Measurements from ENCODE around the gene EIF4G3.
"Not testable (repeated sequence)": the region's sequence is repeated elsewhere in the genome, so short reads cannot be mapped to it uniquely, and the experiment has no call there.

Gene EIF4G3

DNA sequence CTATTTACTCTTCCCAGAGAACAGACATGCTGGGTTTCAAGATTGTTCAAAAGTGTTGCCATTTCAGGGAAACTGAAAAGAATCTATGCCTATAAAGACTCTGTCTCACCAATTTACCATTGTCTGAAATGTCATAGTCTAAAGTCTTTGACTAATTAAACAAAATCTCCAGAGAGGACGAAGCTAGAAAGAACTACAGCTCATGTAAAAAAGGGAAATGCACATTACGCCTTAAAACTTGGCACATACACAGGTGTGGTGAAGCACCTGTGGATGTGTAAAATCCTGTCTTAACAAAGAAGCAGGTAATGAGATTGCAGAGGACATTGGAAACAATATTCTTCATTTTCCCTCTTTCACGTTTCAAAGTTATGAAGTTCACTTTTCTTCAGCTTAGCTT is 130.6 kb downstream of the EIF4G3 start:
- intact Hi-C loops (cut with DNase I): no loop called here
- DNase-seq: no peak

DNA sequence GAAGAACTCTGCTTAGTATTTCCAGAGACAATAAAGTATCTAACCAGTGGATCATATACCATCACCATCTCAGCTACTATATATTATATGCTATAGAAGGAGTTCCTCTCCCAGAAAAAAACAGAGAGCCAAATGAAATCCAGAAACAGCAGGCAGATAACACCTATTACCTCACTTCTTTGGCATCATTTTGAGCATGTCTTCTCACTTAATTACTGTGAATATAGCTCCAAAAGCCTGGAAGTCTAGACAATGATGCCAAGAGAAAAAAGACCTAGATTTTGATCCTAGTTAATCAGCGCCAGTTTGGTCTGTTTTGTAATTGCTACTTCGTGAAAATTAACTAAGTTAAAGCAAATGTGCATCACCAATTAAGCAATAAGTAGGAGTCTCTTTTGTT is 131.3 kb downstream of the EIF4G3 start:
- intact Hi-C loops (cut with DNase I): no loop called here
- no peak for DNase-seq

DNA sequence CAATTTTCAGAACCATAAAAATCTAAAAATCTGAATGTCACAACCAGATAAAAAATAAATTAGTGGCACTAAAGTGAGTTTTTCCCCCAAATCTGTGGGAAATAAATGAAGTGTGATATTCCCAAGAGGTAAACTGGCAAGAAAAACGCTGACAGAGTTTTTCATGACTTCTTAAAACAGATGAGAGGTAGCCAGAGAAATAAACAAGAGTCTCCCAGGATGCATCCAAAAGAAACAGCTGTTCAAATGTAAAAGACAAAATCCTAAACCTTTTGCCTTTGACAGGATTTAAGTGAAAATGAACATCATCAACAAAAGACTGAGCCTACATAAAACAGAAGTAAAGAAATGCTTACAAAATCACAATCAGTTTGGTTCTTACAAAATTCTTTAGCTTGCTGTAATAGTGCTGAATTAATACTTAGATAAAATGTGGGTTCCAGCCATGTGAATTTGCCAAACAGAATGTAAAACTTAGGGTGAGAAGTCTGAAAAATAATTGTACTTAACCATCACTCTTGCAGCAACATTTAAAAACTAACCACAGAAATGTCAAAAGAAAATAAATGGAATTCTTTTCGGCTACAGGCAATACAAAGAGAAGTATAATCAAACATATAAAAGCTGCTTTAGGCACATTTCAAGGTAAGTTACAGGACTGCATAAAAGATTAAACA is 133.6 kb downstream of the EIF4G3 start:
- intact Hi-C loops (cut with DNase I): no loop called here
- no peak for DNase-seq

DNA sequence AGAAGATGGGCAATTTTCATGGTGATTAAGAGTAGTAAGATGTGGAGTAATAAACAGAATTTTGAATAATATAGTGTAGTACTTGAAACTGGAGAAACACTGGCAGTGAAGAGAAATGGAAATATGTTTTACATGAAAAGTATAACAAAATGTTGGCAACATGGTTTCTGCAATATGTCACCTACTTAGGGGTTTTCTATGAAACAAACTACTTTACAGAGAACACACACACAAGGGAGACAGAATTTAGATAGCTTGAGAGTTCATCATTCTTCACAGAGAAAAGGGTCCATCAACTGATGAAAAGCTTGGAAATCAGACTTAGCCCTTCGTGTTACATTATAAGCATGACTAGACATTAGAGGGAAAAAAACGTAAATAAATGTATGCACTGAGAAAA is 135.2 kb downstream of the EIF4G3 start:
- intact Hi-C loops (cut with DNase I): no loop called here
- DNase-seq: no peak

DNA sequence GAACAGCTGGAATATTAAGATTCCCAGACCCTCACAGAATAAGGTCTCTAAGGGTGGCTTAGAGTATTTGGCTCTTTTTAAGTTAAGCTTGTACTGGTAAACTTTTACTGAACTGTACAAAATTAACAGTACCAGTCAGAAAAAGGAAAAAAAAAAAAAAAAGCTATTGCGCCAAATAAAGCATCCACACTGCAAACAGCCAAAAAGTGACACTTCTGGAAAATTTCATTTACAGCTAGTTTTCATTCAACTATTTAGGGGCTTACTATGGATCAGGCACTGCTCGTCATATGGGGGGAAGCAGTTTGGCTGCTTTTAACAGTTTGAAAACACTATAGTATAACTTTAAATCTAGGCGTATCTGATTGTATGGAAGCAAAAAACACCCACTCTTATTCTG is 139.6 kb downstream of the EIF4G3 start:
- DNase-seq: no peak
- intact Hi-C loops (cut with DNase I): no loop called here

DNA sequence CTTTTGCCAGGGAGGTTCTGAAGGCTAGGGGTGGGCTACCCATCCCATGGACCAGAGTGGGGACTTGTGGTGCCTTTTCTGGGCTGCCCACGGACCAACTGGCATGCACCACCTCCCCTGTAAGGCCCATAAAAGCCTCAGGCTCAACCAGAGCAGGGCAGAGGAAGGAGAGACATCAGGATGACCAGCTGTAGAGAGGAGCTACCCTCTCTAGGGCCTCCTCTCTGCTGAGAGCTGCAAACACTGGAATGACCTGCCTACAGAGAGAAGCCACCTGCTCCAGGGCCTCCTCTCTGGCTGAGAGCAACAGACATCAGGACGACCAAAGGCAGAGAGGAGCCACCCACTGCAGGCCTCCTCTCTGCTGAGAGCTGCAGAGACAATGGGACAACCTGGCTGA is 140.9 kb downstream of the EIF4G3 start:
- intact Hi-C loops (cut with DNase I): no loop called here
- no peak for DNase-seq

DNA sequence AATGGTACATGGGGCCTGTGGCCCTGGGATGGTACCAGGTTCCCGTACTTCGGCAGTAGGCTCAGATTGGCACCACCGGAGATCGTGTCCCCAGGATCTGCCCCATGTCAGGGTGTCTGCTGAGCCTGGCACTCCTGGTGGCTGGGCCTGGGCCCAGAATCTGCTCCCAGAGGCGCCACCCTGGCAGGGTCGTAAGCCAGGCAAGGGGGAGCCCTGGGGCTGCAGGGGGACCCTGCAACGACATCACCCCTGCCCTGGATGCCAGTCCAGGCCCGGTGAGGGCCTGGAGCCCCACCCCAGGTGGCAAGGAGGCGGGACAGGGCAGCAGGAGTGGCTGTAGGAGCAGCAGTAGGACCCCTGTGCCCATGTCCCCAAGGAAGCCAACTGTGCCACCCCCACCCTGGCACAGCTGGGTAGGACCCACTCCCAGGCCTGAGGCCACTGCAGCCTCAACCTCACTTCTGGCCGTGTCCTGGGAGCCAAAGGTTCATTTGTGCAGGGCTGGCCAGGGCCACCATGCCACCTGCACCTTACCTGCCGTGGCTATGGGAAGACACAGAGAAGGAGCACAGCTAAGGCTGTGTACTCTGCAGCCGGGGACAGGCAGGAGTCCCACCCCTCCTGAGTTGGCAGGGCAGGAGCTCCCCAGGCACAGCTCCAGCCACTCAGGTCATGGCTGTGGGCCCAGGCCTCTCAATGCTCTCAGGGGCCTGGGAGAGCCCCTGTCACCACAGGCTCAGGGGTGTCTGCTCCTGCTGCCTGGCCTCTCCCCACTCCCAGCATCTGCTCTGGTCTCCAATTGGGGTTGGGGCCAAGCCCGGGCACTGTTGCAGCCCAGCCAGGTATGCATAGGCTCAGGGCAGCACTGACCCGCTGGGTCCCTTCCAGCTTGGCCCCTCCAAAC is 141.7 kb downstream of the EIF4G3 start:
- peak in 2 of 10 donors; percentile 63 to 67 for DNase-seq
- intact Hi-C loops (cut with DNase I): no loop called here

DNA sequence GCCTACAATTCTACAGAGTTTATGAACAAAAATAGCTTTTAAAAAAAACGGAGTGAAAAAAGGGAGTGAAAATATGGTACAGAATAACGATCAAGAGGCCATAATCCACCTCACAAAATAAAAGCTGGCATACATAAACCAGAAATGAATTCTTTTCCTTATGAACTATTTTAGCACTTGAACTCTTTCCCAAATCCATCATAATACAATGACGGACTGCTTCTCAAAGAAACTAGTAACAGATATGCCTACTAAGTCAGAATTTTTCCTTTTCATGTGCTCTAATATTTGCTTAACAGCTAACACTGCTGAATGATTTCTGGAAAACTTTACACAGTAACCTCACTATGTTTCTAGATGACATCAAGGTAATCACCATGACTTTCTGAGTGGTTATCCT is 144.0 kb downstream of the EIF4G3 start:
- intact Hi-C loops (cut with DNase I): no loop called here

DNA sequence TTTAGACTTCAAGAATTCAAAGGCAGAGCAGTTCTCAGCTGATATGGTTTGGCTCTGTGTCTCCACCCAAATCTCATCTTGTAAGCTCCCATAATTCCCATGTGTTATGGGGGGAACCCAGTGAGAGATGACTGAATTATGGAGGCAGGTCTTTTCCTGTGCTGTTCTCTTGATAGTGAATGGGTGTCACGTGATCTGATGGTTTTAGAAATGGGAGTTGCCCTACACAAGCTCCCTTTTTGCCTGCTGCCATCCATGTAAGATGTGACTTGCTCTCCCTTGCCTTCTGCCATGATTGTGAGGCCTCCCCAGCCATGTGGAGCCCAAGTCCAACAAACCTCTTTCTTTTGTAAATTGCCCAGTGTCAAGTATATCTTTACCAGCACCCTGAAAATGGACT is 146.5 kb downstream of the EIF4G3 start:
- intact Hi-C loops (cut with DNase I): no loop called here
- no peak for DNase-seq

More for the DNA sequence above, 144.0 kb downstream of the EIF4G3 start:
- no peak for DNase-seq

DNA sequence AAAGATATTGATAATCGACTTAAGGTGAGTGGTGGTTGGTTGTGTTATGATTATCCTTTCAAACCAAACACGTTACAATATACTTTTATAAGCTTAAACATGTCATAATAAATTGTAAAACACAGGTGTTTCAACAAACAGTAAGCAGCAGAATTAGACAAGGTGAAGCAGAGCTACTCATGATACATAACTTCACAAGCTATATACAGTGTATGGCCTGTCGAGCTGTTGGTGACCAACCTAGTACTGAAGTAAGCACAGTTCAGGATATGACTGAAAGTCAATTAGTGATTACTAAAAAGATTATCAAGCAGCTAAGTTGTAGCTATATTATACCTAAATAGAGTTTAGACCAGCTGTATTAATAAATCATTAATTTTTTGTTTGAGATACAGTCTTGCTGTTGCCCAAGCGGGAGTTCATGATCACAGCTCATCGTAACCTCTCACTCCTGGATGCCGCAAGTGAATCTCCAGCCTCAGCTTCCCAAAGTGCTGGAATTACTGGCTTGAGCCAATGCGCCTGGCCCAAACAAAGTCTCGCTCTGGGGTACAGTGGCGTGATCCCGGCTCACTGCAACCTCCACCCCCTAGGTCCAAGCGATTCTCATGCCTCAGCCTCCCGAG is 148.1 kb downstream of the EIF4G3 start:
- DNase-seq: no peak
- intact Hi-C loops (cut with DNase I): no loop called here

DNA sequence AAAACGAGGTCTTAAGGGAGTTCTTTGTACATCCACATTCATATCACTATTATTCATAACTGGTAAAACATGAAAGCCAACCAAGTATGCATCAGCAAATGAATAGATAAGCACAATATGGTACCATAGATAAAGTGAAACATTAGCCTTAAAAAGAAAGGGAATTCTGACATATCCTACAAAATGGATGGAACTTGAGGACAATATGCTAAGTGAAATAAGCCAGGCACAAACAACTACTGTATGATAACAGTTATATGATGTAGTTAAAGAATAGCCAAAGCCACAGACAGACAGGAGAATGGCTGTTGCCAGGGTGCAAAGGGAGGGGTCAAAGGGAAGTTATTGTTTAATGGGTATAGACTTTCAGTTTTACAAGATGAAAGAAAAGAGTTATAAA is 148.9 kb downstream of the EIF4G3 start:
- intact Hi-C loops (cut with DNase I): no loop called here
- no peak for DNase-seq

DNA sequence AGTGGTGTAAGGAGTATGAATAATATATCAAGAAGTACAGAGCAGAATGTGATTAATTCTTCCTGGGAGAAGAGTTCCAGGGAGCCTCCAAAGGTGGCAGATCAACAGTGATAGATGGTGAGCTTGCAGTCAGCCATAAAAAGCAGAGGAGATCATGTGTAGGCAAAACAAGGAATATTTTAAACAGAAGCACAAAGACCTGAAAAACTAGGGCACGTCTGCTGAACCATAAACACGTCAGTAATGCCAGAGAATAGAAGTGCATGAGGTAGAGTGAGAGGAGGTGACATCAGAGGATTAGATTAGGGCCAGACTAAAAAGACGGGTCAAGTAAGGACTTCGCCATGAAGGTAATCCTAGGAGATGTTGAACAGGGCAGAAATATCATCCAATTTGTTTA is 151.8 kb downstream of the EIF4G3 start:
- intact Hi-C loops (cut with DNase I): no loop called here
- DNase-seq: no peak

DNA sequence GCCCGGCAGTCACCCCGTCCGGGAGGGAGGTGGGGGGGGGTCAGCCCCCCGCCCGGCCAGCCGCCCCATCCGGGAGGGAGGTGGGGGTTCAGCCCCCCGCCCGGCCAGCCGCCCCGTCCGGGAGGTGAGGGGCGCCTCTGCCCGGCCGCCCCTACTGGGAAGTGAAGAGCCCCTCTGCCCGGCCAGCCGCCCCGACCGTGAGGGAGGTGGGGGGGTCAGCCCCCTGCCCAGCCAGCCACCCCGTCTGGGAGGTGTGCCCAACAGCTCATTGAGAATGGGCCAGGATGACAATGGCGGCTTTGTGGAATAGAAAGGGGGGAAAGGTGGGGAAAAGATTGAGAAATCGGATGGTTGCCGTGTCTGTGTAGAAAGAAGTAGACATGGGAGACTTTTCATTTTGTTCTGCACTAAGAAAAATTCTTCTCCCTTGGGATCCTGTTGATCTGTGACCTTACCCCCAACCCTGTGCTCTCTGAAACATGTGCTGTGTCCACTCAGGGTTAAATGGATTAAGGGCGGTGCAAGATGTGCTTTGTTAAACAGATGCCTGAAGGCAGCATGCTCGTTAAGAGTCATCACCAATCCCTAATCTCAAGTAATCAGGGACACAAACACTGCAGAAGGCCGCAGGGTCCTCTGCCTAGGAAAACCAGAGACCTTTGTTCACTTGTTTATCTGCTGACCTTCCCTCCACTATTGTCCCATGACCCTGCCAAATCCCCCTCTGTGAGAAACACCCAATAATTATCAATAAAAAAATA is 152.4 kb downstream of the EIF4G3 start:
- intact Hi-C loops (cut with DNase I): not testable (repeated sequence)
- peak in 1 of 10 donors; percentile 79 for DNase-seq

DNA sequence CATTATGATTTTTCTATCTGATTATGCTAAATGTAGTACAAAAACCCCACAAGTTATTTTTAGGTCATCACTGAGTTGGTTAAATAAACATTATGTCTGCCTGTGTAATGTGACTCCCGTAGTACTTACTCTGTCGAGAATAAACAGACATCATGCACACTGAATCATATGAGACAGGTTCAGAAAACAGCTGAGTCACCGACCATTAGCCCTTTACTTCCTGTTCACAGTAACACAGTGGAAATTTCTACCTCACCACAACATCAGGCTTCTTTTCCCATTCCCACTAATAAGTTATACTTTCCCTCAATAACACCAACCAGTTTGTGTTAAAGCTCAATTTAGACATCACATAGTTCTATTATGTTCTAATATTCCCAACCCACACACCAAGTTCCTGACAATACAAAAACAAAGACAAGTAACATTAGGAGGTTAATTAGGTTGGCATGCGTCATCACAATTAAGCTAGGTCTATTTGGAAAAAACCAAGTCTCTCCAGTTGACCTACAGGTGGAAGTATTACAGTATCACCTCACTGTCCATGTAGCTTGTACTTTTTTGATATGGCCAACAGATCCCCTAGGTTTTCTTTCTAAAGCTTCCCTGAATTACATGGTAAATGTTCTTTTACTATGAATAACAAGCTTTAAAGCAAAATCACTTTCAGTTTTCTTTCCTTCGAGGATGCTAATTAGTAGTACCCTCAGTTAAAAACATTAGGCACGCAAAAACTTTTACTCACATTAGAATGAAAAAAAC is 154.2 kb downstream of the EIF4G3 start:
- DNase-seq: no peak

DNA sequence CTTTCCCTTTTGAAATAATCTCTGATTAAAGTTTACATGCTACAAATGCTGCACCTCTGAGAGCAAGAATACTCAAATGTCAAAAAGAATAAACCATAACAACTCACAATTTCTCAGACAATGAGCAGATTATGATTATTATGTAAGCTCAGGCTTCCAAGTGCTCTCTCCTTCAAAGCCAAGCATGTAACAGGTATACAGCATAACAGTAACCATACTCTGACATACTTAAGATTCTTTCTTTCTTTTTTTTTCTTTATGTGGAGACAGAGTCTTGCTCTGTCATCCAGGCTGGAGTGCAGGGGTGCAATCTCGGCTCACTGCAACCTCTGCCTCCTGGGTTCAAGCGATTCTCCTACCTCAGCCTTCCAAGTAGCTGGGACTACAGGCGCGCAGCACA is 155.4 kb downstream of the EIF4G3 start:
- DNase-seq: no peak
- intact Hi-C loops (cut with DNase I): no loop called here

More for the DNA sequence above, 154.2 kb downstream of the EIF4G3 start:
- intact Hi-C loops (cut with DNase I): no loop called here

DNA sequence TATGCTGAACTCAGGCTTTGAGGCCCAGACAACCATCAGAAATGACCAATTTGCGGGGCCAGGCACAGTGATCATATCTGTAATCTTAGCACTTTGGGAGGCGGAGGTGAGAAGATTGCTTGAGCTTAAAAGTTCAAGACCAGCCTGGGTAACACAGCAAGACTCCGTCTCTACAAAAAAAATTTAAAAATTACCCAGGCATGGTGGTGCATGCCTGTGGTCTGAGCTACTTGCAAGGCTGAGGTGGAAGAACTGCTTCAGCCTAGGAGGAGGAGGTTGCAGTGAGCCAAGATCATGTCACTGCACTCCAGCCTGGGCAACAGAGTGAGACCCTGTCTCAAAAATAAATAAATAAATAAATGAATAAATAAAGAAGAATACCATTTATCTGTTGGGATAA is 156.5 kb downstream of the EIF4G3 start:
- intact Hi-C loops (cut with DNase I): no loop called here
- DNase-seq: no peak

DNA sequence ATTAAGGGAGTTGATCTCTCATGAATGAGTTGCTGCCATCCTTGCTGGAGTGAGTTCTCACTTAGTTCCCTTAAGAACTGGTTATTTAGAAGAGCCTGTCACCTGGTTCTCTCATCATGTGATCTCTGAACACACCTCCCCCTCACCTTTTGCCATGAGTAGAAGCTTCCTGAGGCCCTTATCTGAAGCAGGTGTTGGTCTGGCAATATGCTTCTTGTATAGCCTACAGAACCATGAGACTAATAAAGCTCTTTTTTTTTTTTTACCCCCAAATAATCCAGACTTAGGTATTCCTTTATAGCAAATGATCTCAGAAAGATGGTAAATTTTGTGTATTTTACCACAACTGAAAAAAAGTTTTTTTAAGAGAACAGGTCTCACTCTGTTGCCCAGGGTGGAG is 158.0 kb downstream of the EIF4G3 start:
- DNase-seq: no peak
- intact Hi-C loops (cut with DNase I): no loop called here

DNA sequence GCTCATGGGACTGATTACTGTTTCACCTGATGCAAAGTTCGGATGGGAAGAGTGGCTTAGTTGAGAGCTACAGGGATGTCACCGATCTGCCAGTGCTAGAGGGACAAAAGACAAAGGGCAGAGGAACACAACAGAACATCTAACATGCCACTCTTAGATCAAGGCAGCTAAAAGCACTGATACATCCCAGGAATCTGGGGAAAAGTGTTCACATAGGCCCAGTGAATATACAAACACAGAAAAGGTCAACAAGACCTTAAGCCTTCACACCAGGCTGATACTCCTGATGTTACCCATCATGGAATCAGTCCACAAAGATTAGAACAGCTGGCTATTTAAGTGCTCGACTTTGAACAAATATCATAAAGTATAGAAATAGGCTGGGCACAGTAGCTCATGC is 163.2 kb downstream of the EIF4G3 start:
- no peak for DNase-seq
- intact Hi-C loops (cut with DNase I): no loop called here

DNA sequence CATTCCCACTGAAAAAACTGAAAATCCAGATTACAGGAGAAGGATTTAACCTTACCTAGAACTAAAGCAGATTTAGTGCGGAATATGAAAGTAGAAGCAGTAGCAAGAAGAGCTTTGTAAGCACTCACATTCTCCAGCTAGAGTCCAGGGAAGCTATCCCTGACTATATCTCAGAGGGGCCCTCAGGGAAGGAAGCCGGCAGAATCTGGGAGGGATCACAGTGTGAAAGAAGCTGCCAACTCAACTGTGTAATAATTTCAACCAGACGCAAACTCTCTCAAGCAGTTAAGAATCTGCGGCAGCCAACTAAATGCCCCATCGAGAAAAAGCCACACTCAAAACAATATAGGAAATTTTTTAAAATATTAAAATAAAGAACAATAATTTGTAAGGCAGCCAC is 163.8 kb downstream of the EIF4G3 start:
- intact Hi-C loops (cut with DNase I): no loop called here
- DNase-seq: no peak

DNA sequence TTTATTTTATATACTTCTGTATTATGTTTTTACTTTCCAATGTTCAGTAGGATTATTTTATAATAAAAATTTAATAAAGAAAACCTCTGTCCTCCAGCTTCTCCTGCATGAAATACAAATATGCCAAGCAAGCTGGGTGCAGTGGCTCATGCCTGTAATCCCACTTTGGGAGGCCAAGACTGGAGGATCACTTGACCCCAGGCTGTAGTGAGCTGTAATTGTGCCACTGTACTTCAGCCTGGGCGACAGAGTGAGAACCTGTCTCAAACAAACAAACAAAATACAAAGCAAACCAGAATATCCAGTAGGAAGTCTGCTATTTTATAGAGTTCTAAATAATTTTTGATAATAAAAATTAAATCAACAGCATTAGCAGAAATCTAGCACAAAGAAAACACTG is 168.8 kb downstream of the EIF4G3 start:
- DNase-seq: no peak

More for the DNA sequence above, 168.8 kb downstream of the EIF4G3 start:
- intact Hi-C loops (cut with DNase I): no loop called here

Measured in posterior cingulate gyrus (tissue), 11 donors.